Subcutaneous abdominal adipose tissue (tissue), 5 donors: Measurements from ENCODE around the gene PITX1.

Source experiments
- H3K27ac ChIP-seq: one replicate; pipeline ENCODE4 v1.7.0; 2013; ENCODE audit warnings: low read depth, mild to moderate bottlenecking, inconsistent platforms, low read length, moderate library complexity
- H3K27me3 ChIP-seq, 5 donors: one replicate each; pipeline ENCODE4 v1.7.0; 2013; ENCODE audit warnings: low read length in 5 of 5, inconsistent platforms in 1 of 5; ENCODE audit not compliant: control insufficient read depth in 5 of 5, insufficient read depth in 4 of 5
- H3K36me3 ChIP-seq, 5 donors: one replicate each; pipeline ENCODE4 v1.7.0; 2013; ENCODE audit warnings: low read length in 5 of 5; ENCODE audit not compliant: control insufficient read depth in 5 of 5, insufficient read depth in 5 of 5
- H3K4me1 ChIP-seq, 5 donors: one replicate each; pipeline ENCODE4 v1.7.0; 2013; ENCODE audit warnings: low read length in 5 of 5, mild to moderate bottlenecking in 3 of 5, moderate library complexity in 1 of 5; ENCODE audit not compliant: control insufficient read depth in 5 of 5, insufficient read depth in 5 of 5
- H3K4me3 ChIP-seq, 5 donors: one replicate each; pipeline ENCODE4 v1.7.0; 2013; ENCODE audit warnings: low read length in 5 of 5, low read depth in 1 of 5
- H3K9ac ChIP-seq, 5 donors: one replicate each; pipeline ENCODE4 v1.7.0; 2013; ENCODE audit warnings: low read length in 5 of 5, mild to moderate bottlenecking in 4 of 5, moderate library complexity in 3 of 5
- H3K9me3 ChIP-seq, 5 donors: one replicate each; pipeline ENCODE4 v1.7.0; 2013; ENCODE audit warnings: low read length in 5 of 5; ENCODE audit not compliant: control insufficient read depth in 5 of 5
- donor health status: healthy.
- donor health status: healthy.
- donor health status: healthy.
- donor health status: healthy.
- donor health status: healthy.

PITX1 gene

DNA sequence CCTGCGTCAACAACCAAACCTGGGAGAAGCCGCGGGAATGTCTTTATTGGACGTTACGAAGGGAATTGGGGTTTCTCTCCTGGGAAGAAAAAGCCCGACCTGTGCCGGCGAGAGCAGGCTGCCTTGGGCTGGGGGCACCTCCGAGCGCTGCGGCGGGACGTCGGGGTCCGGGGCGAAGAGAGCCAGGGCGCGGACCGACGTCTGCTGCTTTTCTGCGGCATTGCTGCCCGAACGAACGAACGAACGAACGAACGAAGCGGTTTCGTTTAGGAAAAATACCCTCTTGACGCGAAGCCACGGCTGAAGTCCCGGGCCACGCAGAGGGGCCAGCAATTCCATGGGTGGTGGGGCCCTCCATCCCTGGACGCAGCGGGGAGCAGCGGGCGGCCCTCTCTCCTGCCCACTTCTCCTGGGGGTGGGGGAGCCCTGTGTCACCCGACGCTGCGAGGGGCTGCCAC is 4.8 kb upstream of the PITX1 start:
- Histone ChIP-seq H3K4me3 (peak overlapping the region in 2 of 5 donors; percentile 18 to 47), H3K36me3 (no peaks in the 10 kb centered on the region), H3K9ac (no peak overlapping the region), H3K27ac (no peak overlapping the region), H3K27me3 (peaks cover 43 to 87% (median 71%) of the 10 kb centered on the region in 5 donors), H3K4me1 (peaks cover 0 to 31% (median 20%) of the 10 kb centered on the region in 5 donors), H3K9me3 (no peaks in the 10 kb centered on the region)

GRCh38 chr5:135038205-135038812 is 4.3 kb upstream of the PITX1 start:
- Histone ChIP-seq H3K4me3 (no peak overlapping the region), H3K27me3 (peaks cover 43 to 87% (median 67%) of the 10 kb centered on the region in 5 donors), H3K27ac (no peak overlapping the region), H3K9ac (no peak overlapping the region), H3K4me1 (peaks cover 0 to 36% (median 23%) of the 10 kb centered on the region in 5 donors), H3K9me3 (no peaks in the 10 kb centered on the region), H3K36me3 (no peaks in the 10 kb centered on the region)

DNA sequence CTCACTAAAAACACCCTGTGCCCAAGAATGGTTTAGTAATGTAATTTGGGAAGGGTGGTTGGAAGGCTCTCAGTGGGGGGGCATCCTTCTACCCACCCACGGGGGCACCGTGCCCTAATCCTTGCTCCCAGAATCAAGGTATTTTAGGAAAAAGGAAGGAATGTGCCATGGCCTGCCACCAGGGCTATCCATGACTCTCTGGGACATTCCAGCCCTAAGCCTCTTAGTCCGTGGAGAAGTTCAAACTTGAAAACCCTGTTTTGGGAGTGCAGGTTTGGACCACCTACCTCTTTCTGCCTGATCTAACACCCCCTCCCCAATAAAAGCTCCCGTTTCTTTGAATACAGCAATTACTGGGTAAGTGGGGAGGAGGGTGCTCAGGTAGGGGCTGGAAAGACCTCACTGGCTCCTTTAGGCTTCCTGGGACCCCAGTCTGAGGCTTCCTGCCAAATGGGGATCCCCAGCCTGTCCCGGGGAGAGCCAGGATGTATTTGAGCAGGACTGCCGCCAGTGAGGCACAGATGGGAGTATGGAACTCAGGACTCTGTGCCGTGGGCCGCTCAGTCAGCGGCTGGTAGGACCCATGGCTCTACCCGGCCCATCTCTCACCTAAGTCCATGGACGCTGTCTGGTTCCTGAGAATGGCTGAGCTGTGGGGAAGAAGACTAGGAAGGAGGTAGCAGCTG is 3.6 kb upstream of the PITX1 start:
- H3K27me3 ChIP-seq = peaks cover 43 to 84% (median 67%) of the 10 kb centered on the region in 5 donors
- H3K4me1 ChIP-seq = peaks cover 0 to 42% (median 30%) of the 10 kb centered on the region in 5 donors
- H3K36me3 ChIP-seq = no peaks in the 10 kb centered on the region
- no peaks in the 10 kb centered on the region for H3K9me3 ChIP-seq
- H3K27ac ChIP-seq = no peak overlapping the region
- no peak overlapping the region for H3K4me3 ChIP-seq
- H3K9ac ChIP-seq = no peak overlapping the region

DNA sequence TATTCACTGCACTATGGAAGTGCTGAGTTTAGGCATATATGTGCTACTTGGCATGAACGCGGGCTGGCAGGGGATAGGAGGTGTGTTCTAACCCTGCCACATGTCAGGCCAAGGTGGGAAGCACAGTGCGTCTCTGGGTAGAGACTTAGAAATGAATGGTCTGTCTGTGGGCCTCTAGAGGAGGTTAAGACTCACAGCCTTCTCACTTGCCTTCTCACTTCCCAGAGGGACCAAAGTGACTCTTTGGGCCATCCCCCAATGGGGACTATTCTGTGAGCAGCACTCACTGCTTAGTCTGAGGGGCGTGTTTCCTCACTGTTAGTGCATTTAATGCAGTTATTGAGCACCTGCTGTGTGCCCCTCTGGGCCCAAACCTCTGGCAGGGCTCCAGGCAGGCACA is 2.4 kb upstream of the PITX1 start:
- Histone ChIP-seq H3K27ac (no peak overlapping the region), H3K27me3 (peaks cover 50 to 86% (median 74%) of the 10 kb centered on the region in 5 donors), H3K36me3 (no peaks in the 10 kb centered on the region), H3K4me1 (peaks cover 0 to 48% (median 33%) of the 10 kb centered on the region in 5 donors), H3K9ac (no peak overlapping the region), H3K4me3 (no peak overlapping the region), H3K9me3 (no peaks in the 10 kb centered on the region)

DNA sequence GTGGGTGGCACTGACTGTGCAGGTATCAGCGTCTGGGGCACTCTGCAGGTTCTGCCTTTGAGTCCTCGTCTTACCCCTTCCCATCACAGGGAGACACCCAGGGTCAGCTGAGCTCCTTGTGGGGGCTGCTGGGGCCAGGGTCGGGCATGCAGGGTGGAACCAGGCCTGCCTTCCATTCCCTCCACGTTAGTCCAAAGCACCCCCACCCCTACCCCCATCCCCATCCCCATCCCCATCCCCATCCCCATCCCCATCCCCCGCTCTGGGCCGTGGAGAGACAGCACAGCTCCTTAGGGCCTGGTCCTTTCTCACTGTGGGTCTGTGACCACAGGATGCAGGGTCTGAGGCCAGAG is 1.6 kb upstream of the PITX1 start:
- Histone ChIP-seq H3K27ac (no peak overlapping the region), H3K36me3 (no peaks in the 10 kb centered on the region), H3K4me3 (no peak overlapping the region), H3K9ac (no peak overlapping the region), H3K4me1 (peaks cover 0 to 53% (median 40%) of the 10 kb centered on the region in 5 donors), H3K9me3 (no peaks in the 10 kb centered on the region), H3K27me3 (peaks cover 51 to 84% (median 75%) of the 10 kb centered on the region in 5 donors)

GRCh38 chr5:135034963-135035677 is 1.1 kb upstream of the PITX1 start:
- Histone ChIP-seq H3K27ac (no peak overlapping the region), H3K9ac (no peak overlapping the region), H3K9me3 (no peaks in the 10 kb centered on the region), H3K4me1 (peaks cover 0 to 54% (median 43%) of the 10 kb centered on the region in 5 donors), H3K4me3 (no peak overlapping the region), H3K36me3 (no peaks in the 10 kb centered on the region), H3K27me3 (peaks cover 51 to 84% (median 75%) of the 10 kb centered on the region in 5 donors)

DNA sequence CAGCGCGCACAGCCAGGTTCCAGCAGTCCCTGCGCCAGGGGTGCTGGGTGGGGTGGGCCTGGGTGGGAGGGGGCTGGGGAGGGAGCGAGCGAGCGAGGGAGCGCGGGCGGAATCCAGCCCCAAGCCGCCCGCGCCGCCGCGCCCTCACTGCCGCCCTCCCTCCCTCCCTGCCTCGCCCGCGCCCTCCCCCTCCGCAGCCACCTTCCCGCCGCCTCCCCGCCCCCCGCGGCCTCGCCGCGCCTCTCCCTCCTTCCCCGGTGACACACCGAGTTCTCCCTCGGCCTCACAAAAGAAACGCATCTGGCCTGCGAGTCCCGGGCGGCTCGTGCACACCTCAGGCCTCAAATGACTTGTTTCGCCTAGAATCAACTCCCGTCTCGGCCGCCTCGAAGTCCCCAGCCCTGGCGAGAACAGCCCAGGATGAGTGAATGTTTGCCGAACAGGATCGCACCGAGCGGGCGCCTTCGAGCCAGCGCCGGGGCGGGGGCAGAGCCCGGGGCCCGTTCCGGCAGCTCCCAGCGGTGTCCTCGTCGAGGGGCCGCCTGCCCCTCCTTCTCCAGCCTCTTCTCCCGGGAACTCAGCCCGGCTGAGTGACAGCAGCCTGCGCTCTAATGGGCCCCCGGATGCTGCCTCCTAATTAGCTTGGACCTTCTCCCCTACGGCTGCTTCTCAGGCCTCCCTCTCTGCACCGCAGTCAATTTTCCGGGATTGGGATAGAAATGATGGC is 371 bp upstream of the PITX1 start:
- no peaks in the 10 kb centered on the region for H3K36me3 ChIP-seq
- peak overlapping the region in 2 of 5 donors; percentile 68 to 72 for H3K4me3 ChIP-seq
- H3K9me3 ChIP-seq = no peaks in the 10 kb centered on the region
- H3K4me1 ChIP-seq = peaks cover 0 to 47% (median 38%) of the 10 kb centered on the region in 5 donors
- no peak overlapping the region for H3K9ac ChIP-seq
- H3K27ac ChIP-seq = no peak overlapping the region
- peaks cover 47 to 84% (median 77%) of the 10 kb centered on the region in 5 donors for H3K27me3 ChIP-seq

DNA sequence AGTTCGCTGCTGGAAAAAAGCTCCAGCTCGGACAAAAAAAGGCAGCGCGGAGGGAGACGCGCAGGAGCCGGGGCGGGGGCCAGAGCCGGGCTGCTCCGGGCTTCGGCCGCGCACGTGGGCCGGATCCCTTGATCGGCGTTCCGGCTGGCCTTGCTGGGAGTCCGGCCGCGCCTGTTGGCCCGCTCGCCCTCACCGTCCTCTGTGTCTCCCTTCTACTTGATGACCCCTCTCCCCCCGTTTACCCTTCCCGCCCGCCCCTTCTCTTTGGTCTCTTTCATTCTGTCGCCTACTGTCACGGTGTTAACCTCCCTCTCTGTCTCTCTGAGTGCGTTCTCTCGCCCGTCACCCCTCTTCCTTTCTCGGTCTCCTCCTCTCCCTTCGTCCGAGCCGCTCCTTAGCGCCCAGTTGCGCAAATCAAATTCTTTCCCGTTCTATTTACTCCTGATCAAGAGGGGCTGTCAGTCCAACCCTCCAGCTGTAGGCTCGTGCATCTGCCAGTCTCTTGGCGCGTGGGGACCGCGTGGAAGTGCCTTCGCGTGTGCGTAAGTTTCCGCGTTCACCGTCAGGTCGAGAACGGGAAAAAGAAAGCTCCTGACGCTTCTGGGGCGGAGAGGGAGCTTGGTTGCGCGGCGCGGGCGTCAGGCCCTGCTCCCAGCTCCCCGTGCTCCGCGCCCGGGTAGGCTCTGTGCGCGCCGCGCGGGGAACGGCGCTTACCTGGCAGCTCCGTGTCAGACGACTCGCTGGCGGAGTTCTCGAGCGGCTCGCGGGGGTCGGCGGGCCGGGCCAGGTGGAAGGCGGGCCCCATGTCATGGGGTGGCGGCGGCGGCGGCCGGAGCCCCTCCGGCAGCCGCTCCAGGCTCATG is 798 bp downstream of the PITX1 start:
- H3K36me3 ChIP-seq = no peaks in the 10 kb centered on the region
- H3K4me3 ChIP-seq = peak overlapping the region; percentile 57 to 88 (median 68)
- no peak overlapping the region for H3K27ac ChIP-seq
- peaks cover 0 to 37% (median 33%) of the 10 kb centered on the region in 5 donors for H3K4me1 ChIP-seq
- H3K9me3 ChIP-seq = peaks cover 0 to 5% (median 0%) of the 10 kb centered on the region in 5 donors
- peaks cover 43 to 80% (median 75%) of the 10 kb centered on the region in 5 donors for H3K27me3 ChIP-seq
- H3K9ac ChIP-seq = peak overlapping the region in 1 of 5 donors; percentile 19

GRCh38 chr5:135032695-135032998 is 1.4 kb downstream of the PITX1 start:
- Histone ChIP-seq H3K9ac (no peak overlapping the region), H3K36me3 (no peaks in the 10 kb centered on the region), H3K4me1 (peaks cover 0 to 37% (median 33%) of the 10 kb centered on the region in 5 donors), H3K27ac (no peak overlapping the region), H3K27me3 (peaks cover 37 to 78% (median 75%) of the 10 kb centered on the region in 5 donors), H3K4me3 (peak overlapping the region in 4 of 5 donors; percentile 57 to 72 (median 66)), H3K9me3 (peaks cover 0 to 5% (median 0%) of the 10 kb centered on the region in 5 donors)
